GM03348 (cell line): ENCODE results near the gene SFN.
"Not testable (repeated sequence)": the region's sequence is repeated elsewhere in the genome, so short reads cannot be mapped to it uniquely, and the experiment has no call there.

ENCODE experiments used
- DNase-seq: peaks from one replicate; pipeline ENCODE4 v3.0.0; 2012; ENCODE audit warnings: low spot score

Gene SFN

DNA sequence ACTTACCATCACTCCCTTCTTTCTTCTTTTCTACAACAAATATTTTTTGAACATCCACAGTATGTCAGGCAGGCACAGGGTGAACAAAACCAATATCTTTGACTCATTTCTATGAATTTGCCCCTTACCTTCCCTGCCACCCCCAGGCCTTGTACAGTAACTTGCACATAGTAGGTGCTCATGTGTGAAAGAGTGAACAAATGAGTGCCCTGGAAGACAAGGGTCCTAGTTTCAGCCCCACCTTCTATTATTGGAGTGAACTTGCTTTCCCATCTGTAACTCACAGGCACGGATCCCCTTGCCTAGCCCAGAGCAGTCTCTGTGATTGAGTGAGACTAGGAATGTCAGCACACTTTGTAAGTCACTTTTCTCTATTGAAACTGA lies 23.6 kb upstream of the SFN start:
- DNase-seq = no peak

DNA sequence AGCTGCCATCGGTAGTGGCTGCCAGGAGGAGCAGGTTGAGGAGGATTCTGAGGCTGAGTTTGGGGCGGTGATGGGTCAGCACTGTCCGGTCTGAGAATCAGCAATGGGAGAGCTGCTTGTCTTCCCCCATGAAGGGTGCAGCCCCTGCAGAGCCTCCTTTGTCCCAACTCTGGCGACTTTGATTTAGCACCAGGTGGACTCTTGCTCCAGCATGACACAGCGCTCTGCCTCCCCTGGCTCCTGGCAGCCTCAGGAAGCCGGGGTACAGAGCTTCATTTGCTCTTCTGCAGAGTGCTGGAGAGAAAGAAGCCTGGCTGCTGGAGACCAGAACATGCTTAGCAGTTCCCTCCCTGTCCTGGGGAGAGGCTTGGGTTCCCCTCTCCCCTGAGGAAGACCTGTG lies 23.2 kb upstream of the SFN start:
- DNase-seq = no peak

DNA sequence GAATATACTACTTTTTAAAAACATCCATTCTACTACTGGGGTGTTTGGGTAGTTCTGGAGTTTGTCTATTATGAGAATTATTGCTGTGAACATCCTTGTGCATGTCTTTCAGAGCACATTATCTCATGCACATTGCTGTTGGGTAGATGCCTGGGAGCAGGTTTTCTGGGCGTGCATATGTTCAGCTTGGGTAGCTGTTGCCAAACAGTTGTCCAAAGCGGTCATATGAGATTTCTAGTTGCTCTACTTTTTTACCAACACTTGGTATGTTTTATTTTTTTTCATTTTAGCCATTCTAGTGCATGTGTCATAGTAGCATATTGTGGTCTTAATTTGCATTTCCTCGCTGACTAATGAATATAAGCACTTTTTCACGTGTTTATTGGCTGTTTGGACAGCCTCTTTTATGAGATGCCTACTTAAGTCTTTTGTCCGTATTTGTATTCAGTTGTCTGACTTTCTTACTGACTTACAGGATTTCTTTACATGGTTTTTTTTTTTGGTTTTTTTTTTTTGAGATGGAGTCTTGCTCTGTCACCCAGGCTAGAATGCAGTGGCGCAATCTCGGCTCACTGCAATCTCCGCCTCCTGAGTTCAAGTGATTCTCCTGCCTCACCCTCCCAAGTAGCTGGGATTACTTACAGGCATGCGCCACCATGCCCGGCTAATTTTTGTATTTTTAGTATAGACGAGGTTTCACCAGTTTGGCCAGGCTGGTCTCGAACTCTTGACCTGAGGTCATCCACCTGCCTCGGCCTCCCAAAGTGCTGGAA lies 18.3 kb upstream of the SFN start:
- no peak for DNase-seq

DNA sequence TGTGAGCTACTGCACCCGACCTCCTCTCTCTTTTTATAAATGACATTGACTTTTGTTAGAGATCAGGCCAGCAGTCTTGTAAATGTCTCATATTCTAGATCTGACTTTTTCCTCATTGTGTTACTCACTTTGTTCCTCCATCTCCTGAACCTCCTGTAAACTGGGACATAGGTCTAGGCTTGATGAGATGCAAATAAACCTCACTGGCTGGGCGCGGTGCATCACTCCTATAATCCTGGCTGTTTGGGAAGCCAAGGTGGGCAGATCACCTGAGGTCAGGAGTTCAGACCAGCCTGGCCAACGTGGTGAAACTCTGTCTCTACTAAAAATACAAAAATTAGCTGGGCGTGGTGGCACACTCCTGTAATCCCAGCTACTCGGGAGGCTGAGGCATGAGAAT lies 15.1 kb upstream of the SFN start:
- DNase-seq = not testable (repeated sequence)

DNA sequence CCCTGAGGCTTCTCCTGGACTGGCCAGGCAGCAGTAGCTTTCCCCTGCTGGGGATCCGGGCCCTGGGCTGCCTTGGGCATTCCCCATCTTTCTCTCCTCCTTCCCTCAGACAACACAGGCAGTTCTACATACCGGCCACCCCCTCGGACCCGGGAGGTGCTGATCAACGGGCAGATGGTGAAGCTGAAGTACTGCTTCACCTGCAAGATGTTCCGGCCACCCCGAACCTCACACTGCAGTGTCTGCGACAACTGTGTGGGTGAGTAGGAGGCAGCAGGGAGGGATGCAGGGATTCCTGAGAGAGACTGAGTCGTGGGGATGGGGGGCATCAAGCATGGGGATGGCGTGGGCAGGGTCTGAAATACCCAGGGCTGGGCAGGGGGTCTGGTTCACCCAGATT lies 14.4 kb upstream of the SFN start:
- no peak for DNase-seq

DNA sequence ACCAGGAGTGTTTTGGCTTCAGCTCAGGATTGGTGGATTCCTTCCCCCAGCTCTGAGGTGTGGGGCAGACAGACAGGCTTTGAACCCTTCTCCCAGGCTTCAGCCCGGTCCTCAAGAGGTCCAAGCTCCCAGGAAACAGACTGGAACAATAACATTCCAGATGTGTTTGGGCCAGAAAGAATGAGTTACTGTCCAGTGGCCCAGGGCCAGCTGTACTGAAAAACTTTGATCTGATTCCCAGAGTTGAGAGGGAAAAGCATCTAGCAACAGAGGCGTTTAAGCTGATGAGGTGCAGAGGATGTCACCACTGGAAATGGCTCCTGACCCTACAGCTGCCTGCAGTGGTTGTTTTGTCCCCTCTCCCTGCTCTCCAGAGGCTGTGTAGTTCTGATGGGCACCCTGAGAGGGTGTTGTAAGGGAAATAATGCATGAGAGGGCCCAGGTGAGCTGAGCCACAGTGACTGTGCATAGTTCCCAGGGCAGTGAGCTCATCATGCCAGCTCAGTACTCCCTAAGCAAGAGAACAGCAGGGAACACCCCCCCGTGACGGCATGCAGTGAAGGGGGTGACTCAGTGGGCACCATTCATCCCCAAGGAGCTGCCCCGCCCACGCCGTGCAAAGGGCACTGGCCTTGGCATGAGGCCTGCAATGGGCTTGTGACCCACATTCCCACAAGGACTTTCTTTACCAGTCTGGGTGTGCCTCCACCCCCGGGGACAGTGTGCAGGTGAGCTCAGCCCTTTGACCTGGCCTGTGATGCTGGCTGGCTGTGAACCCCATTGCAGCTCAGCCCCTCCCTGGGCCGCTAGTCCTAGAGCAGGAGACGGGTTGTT lies 13.8 kb upstream of the SFN start:
- DNase-seq = peak; percentile 76

DNA sequence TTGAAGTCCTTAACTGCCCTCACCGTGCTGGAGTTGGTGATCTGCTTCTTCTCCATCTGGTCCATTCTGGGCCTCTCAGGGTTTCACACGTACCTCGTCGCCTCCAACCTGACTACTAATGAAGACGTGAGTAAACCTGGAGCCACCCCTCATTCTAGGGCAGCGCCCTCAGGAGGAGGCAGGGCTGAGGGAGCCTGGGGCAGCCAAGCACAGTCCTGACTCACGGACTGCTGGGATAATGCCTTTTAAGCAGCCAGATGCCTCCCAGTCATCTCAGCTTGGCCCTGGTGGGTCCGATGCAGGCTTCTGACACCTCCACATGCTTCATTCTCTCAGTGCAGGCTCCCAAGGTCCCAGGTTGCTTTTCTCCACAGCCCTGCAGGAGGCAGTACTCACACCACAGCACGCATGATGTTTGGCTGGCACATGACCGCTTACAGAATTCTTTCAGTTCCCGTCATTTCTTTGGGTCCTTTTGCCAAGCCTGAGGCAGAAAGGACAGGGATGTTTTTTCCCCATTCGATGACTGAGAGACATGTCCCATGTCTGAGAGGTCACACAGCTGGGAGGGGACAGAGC lies 11.8 kb upstream of the SFN start:
- no peak for DNase-seq

DNA sequence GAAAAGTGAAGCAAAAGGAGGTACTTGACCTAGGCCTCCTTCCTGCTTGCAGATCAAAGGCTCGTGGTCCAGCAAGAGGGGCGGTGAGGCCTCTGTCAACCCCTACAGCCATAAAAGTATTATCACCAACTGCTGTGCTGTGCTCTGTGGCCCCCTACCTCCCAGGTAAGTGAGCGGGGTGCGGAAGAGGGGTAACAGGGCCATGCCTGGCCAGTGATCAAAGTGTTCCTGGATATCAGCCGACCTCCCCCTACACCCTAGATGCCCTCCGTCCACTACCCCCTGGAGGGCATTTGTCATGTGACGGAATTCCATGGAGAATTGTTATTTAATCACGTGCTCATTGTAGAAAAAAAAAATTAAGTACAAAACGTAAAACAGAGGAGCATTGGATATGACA lies 10.2 kb upstream of the SFN start:
- no peak for DNase-seq

DNA sequence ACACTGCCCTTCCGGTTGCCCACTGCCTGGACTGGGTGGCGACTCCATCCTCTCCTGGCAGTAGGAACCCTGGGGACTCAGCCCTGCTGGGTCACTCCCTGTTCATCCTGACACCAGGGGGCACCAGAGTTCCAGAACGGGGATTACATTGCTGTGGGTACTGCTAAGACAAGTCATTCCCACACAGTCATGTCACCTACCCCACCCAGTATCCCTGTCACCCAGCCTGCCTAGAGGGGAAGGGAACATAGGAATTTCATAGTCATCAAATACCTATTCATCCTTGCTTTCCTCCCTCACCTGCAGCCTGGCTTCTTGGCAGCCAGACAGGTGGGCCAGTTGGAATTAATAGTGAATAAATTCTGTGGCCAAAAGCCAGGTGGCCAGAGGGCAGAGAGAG lies 9.8 kb upstream of the SFN start:
- DNase-seq = peak; percentile 88

DNA sequence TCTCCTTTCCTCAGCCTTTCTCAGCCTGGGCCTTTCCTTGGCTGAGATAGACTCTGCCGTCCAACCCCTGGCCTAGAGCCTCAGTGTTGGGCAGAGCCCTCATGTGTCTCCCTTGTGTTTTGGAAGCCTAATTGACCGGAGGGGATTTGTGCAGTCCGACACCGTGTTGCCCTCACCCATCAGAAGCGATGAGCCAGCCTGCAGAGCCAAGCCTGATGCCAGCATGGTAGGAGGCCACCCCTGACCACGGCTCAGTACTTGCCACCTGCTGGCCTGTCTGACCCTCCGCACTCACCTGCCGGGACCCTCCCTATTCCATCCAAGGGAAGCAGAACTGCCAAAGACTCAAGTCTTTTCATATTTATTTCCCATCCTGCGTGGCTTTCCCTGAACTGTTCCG lies 9.3 kb upstream of the SFN start:
- no peak for DNase-seq

DNA sequence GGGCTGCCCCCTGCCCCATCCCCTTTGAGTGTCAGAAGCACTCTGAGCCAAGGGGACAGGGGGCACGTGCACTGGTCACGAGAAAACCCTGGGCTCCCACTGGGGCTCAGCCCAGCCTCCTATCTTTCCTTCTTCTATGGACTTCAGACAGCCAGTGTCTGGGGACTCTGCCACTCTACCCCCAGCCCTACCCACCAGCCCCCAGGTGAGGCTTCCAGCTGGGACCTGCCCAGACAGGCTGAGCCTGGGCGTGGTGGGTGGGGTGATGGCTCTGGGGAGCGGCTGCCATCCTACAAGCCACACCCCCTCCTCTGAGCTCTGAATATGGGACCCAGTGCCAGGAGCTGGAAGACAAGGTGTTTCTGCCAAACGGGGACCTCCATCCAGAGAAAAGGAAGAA lies 8.0 kb upstream of the SFN start:
- no peak for DNase-seq

DNA sequence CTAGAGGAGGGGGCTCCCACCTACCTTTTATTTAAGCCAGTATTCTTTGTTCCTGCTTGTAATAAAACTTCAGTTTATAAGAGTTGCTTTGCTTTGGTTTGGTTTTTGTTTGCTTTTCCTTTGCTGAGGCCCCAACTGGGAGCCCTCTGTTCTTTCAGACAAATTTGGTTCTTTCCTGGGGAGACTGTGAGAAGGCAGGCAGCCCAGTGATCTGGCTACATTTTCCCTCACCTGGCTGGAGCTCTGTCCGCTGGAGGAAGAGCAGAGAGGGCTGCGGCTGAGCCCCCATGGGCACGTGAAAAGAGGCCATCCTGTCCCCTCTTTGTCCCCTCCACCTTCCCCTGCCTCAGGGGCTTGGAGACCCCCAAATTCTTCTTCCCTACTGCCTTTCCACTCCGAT lies 7.3 kb upstream of the SFN start:
- DNase-seq = no peak

DNA sequence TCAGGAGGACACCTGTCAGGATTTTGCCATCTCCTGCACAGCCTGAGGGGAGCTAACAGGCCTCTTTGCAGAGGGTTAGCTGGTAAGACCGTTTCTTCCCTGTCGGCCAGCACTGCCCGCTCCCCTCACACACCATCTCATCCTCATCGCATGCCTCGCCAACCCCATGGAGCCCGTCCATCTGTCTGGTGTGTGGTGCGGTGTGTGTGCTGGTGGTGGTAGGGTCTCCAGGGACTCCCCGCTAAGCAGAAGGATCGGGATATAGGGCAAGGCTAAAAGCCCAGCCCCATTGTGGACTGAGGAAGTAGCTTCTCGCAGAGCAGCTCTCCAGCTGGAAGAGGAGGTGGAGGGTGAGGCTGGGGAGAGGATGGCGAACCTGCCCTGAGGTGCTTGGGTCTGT lies 6.8 kb upstream of the SFN start:
- DNase-seq = no peak

DNA sequence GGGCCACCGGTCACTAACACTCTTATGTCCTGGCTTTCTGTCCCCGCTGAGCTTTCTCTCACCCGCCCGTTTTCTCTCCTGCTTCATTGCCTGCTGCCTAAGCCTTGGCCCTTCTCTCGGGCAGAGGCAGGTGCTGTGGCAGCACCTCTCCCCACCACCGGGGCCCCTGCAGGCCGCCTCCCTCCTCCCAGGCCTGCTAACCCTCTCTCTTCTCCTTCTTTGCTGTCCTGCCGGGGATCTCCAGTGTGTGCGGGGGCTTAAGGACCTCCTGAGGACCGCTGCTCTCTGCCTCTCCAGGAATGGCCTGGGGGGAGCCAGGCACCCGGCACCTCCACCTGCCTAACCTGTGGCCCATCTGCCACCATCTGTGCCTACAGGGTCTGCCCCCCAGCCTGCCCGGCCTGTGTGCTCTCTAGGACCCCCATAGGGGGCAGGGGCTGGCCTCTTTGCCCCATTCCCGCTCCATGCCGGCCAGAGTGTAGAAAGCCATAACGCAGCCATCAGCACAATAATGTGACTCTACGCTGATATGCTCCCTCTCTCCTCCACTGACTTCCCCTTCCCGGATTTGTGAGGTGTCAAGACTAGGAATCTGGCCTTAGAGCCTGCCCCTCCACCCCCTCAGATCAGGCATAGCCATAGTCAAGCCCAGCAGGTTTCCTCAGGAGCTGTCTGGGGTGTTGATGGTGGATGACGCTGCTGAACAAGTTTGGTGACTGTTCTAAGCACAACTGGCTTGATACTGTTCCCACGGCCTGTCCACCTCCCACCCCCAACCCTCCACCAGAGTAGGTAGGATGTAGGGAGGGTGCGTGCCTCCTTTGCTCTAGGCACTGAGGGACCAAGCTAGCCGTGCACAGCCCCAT lies 6.1 kb upstream of the SFN start:
- DNase-seq = no peak

DNA sequence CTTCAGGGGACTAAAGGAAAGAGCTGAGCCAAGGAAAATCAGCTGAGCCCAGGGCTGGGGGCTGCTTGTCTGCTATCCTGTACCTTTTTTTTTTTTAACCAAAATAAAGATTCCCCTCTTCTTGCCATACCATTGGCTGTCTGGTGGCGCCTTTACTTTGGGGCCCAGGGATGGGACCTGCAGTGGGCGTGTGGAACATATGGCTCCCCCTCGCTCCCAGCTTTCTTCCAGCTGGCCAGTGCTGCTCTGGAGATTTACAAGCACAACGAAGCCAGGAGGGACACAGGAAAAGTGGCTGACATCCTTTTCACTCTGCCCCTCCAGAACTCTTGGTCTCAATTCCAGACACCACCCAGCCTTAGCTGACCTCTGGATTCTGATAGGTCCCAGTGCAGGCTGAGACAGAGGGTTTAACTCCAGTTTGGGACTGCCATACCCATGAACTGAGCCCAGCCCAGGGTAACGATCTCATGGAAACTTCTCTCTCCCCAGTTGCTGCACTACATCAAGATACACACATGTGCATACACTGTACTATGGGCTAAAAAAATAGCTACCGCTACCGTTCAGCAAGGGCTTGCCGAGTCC lies 5.4 kb upstream of the SFN start:
- no peak for DNase-seq

DNA sequence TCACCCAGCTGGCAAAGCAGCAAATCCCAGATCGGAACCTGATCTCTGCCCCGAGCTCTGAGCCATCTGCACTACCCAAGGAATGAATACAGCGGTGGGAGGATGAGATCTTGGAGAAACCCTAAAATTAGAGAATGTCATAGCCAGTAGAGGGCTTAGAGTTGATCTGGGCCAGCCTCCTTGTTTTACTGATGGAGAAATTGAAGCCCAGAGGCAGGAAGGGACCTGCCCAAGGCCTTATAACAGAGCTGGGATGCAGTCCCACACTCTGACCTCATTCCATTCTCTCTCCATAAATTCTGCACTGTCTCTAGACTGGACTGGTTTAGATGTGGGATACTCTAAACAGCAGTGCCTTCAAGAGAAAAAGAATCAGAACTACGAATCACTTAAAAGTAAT lies 4.8 kb upstream of the SFN start:
- peak; percentile 16 for DNase-seq

DNA sequence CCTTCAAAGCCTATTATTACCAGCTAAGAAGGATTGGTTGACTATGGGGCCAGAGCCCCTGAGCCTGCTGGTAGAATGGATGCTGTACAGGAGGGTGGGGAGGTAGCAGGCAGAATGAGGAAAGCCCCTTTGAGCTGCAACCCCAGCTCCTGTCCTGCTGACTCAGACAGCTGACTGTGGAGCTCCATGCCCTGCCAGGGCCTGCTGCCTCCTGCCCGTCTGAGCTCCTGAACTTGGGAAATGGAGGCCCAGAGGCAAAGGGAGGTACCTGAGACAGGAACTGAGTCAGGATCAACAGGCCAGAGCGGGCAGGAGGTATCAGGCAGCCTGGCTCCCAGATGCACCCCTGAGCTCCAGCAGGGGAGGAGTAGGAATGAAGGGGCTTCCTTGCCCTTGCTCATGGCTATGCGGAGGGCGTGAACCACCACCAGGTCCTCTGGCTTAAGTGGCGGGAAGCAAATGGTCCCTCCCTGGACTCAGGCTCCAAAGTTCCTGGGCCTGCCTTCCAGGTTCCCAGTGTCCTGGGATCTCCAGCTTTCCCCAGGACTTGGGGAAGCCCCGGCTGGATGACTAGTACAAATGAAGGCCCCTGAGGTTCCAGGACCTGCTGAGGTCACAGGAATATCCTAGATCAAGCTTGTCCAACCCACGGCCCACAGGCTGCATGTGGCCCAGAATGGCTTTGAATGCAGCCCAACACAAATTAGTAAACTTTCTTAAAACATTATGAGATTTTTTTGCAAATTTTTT lies 3.9 kb upstream of the SFN start:
- no peak for DNase-seq

DNA sequence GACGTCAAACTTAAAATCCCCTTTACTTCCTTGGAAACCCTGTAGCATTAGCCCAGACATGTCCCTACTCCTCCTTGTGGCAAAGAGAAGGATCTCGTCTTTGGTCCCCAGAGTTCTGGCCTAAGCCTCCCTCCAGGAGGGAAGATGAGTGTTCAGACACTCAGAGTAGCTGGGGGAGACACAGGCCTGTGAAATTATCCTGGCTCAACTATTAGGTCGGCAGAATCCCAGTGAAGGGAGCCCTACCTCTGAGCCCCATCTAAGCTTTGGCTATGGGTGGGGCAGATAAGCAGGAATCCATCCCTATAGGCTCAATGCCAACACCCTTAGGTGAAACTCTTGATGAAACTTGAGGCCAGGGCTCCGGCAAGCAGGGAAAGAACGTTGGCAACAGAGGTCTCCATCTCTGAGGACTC lies 1.7 kb upstream of the SFN start:
- DNase-seq = peak; percentile 42

DNA sequence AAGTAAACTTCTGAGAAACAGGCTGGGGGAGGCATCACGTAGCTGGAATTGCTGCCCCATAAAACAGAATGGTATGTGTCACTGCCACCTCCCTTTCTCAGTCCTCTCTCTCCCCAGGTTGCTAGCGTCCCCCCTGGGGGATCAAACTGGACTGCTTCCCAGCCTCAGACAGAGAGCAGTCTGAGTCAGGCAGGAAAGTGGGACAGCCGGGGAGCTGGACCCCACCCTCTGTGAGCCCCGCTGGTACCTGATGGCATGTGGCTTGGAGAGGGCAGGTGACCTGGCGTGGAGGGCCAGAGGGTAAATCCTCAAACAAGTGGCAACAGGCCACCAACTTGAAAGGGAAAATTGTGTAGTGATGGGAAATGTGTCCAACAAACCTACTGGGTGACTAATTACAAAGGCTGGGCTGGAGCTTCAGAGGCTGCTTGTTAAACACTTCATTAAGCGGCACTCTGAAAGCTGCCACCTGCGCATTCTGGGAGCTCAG lies 1.0 kb upstream of the SFN start:
- DNase-seq = no peak

DNA sequence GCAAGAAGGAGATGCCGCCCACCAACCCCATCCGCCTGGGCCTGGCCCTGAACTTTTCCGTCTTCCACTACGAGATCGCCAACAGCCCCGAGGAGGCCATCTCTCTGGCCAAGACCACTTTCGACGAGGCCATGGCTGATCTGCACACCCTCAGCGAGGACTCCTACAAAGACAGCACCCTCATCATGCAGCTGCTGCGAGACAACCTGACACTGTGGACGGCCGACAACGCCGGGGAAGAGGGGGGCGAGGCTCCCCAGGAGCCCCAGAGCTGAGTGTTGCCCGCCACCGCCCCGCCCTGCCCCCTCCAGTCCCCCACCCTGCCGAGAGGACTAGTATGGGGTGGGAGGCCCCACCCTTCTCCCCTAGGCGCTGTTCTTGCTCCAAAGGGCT lies 732 bp downstream of the SFN start:
- DNase-seq = no peak
